ENCODE measurements around the gene EIF2D.
A peak's percentile ranks its signal among the peaks of the same experiment; 100 is the strongest.

The EIF2D gene

GRCh38 chr1:206544562-206545257 is 67.6 kb downstream of the EIF2D start:
- peak; percentile 34 to 63 for DNase-seq

All from NCI-H524 (cell line).